ENCODE data around the gene RBP2.

GRCh38 chr3:139427283-139428060 is 48.8 kb downstream of the RBP2 start:
- TF ChIP-seq CTCF (IDR thresholded peaks at IDR 0.05) (peak; percentile 76 to 91 (median 82)), POLR2A (IDR thresholded peaks at IDR 0.05) (no peak)

Measured in uterus (tissue), 2 donors.